Renal cortical epithelial cell (primary cell): ENCODE data around the gene NPIPB8. TPM values are rescaled to one million over a fixed set of nuclear protein-coding genes. Genes with fewer than 3 reads are reported as not detected.
"Not testable (repeated sequence)": the region's sequence is repeated elsewhere in the genome, so short reads cannot be mapped to it uniquely, and the experiment has no call there.

Source experiments
- DNase-seq: peaks from one replicate; pipeline ENCODE4 v3.0.0-alpha.2; 2011; ENCODE audit warnings: low read depth
- total RNA-seq: library from RNA; depleted of rRNA; stranded (reverse); fragments of >200 nt; gene quantifications from 2 replicates; pipeline ENCODE4 v1.2.3, GENCODE V29; 2014

The NPIPB8 gene
- total RNA-seq, 1 donor from 2014 or later = 0.05 TPM

DNA sequence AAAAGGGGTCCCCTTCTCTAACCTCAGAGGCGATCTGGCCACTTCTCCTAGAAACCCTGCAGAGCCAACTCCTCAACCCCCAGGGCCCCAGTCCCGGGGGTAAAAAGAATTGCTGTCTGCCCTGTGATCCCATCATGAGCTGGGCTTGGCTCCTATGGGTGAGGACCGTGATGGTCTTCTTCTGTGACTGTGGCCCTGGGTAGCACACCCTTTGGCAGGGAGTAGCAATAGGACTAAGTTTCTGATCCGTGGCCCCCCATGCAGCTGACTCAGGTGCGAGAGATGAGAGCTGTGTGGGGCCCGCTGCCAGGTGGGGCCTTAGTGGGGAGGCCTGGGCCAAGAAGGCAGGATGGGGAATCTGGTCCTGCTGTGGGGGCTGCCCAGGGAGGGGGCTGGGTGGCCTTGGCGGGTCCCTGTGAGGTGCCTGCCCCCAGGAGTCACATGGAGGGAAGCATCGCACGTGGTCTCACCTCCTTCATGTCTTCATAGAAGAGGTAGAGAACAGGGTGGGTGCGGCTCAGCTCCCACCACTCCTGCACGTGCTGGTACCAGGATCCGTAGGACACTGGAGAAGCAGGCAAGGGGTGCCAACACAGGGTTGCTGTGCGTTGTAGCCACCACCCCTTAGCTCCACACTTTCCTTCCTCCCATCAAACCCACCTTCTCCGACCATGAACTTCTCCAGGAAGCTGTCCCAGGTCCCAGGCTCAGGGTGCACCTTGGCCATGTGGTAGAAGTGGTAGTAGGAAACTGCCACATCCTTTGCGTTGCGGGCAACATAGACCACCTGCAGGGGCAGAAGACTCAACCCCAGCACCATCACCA, 31.4 kb upstream of the NPIPB8 start:
- DNase-seq = no peak

DNA sequence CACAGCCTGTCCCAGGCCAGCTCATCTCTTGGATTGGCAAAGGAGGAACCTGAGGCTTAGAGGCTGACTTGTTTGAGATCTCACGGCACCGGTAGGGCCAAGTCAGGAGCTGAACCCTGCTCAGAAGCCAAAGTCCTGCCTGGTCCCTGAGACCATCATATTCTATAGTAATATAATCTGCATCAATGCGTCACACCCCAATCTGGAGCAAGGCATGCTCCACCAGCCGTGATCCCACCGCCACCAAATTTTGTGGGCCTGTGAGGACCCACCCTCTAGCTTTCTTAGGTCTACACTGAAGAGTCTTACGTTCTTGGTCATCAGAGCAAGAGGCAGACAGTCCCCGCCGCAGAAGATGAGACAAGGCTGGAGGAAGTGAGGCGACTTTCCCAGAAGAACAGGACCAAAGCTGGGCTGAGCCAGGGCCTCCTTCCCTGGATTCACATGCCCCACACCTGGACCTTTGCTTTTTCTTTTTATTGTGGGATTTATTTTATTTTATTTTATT, 30.7 kb upstream of the NPIPB8 start:
- no peak for DNase-seq

DNA sequence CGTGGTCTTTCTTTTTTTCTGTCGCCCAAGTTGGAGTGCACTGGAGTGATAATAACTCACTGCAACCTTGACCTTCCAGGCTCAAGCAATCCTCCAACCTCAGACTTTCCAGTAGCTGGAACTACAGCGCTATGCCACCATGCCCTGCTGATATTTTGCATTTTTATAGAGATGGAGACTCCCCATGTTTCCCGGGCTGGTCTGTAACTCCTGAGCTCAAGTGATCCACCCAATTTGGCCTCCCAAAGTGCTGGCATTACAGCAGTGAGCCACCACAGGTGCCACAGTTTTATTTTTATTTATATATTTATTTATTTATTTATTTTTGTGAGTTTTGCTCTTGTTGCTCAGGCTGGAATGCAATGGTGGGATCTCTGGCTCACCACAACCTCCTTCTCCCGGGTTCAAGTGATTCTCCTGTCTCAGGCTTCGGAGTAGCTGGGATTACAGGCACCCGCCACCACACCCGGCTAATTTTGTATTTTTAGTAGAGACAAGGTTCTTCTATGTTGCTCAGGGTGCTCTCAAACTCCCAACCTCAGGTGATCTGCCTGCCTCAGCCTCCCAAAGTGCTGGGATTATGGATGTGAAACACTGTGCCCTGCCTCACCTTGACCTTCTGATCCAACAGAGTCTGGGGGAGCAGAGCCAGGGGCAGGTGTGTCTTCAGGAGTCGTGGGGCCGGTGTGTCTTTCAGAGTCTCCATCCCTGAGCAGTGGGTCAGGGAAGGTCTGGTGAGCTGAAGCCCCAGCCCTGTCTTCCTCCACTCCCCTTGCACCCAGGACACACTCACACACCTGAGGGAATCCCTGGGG, 30.0 kb upstream of the NPIPB8 start:
- not testable (repeated sequence) for DNase-seq

DNA sequence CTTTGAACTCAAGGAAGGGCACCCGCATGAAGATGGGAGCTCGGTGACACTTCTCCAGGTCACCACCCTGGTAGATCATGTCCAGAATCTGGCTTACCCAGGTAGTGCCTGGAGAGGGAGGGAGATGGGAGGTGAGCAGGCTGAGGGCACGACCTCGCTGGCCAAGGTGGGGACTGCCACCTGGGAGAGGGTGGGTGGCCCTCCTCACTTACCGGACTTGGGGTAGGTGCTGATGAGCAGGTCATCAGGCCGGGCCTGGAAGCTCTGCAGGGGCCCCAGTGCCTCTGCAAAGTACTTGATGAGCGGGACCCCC, 29.4 kb upstream of the NPIPB8 start:
- not testable (repeated sequence) for DNase-seq

DNA sequence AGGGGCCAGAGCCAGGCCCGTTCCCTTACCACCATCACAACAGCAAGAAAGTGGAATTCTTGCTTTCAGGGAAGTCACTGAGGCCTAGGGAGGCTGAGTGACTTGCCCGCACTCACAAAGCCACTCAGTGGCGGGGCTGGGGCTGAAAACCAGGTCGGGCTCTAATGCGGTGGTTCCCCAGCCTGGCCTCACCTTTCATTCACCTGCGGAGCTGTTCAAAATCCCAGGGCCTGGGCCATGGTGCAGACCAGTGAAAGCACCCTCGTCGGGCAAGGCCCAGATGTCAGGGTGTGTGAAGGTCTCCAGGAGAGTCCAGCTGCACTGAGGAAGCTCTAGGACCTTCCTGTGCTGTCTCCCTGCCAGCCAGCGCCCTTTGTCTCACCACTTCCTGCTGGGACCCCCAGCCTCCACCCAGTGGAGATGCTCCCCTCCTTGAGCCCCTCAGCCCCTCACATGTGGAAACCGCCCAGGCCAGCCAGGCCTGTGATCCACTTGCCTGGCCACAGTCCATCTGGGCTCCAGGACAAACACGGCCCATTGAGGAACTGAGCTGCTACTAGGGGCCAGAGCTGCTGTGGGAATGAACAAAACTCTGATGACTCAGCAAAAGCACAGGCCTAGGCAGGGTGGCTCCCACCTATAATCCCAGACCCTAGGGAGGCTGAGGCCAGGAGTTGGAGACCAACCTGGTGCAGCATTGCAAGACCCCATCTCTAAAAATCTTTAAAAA, 28.8 kb upstream of the NPIPB8 start:
- not testable (repeated sequence) for DNase-seq

DNA sequence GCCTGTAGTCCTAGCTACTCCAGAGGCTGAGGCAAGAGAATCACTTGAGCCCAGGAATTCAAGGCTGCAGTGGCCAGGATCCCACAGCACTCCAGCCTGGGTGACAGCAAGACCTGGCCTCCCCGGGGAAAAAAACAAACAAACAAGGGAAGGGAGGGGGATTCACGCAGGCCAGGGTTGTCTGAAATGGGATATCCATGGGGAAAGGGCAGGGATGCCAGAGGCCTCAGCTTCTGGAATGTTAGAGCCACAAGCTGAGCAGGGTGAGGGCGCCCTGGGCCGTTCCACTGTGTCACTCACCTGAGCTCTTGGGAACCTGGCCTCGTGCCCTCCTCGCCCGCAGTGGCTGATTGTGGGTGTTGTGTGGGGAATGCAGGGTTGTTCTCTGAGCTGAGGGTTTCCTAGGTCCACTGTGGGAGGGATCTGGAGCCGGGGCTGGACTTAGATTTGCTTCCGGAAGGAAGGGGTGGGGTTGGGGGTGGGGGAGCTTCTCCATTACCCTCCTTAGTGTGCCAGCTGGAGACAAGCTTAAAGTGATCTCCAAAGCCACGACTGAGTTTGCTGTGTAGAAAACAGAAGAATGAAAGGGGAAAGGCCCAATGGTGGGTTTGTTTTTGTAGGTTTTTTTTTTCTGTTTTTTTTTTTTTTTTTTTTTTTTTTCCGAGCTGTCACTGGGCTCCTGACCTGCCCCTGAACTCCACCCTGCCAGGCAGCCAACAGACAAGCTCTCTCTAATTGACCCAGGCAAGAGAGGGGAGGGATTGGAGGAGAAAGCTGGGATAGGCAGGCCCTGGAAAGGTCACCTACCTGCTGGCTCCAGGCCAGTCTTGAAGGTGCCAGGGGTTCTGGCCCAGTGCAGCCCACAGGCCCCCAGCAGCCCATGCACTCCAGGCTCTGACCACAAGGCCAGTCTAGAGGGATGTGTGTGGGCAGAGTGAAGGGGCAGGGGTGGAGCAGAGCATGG, 28.0 kb upstream of the NPIPB8 start, which contains the start of gene SULT1A1:
SULT1A1 (minus strand) TSS at position 414 of the 964 bp plus-strand sequence. CDS start 1,189 bp downstream, outside the sequence.
- peak; percentile 27 for DNase-seq

DNA sequence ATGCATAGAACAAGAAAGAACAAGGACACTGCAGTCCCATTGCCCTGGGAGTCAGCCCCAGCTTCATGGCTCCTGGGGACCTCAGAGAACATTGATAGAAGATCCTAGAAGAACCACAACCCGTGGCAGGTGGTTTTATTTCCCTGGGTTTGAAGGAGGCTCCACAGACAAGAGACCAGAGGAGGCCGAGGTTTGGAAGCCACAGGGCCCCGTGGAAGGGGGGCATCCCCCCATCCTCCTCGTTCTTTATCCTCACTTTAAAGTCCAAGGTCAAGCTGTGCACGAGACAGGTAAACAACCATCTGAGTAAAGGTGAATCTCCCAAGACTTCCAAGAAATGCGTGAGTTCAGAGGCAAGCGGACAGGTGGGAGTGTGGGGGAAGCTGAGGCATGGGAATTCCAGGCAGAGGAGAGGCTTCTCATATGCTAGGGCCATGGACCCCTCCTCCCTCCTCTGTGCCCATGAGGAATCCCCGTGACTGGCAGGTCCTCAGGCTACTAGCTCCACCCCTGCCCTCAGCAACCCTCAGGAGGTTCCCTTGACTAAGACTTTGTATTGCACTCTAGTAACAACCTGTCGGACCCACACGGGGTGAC, 27.2 kb upstream of the NPIPB8 start:
- no peak for DNase-seq

DNA sequence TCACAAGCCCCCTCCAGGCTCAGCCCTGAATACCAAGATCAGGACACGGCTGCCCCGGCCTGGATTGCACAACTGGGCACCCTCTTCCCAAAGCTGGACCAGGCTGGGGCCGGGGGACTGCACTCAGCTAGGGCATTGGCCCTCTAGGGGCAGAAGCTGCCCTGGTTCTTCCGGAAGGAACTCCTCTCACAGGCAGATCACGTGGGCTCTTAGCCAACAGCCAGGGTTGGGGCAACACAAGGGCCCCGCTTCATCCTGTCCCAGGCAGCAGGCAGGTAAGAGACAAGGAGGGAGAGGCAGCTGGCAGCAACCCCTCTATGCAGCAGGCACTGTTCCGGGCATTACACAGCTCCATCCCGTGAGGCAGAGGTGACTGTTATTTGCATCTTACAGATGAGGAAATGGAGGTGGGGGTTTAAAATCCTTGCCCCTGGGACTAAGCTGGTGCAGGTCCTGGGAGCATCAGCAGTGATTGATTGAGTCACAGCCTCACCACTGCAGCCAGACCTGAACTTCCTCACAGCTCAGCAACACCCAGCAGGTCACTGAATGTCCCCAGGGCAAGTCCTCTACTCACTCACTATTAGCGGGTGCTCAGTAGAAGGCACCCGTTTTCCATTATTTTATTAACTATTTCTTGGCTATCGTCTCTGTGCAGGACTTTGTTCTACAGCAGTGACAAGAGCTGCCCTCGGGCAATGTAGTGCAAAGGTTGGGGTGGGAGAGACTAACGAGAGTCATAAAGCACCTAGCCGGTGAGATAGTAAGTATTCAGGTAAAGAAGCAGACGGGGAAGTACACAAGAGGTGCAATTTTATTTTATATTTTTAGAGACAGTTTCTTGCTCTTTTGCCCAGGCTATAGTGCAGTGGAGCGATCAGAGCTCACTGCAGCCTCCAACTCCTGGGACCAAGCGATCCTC, 25.2 kb upstream of the NPIPB8 start:
- not testable (repeated sequence) for DNase-seq

DNA sequence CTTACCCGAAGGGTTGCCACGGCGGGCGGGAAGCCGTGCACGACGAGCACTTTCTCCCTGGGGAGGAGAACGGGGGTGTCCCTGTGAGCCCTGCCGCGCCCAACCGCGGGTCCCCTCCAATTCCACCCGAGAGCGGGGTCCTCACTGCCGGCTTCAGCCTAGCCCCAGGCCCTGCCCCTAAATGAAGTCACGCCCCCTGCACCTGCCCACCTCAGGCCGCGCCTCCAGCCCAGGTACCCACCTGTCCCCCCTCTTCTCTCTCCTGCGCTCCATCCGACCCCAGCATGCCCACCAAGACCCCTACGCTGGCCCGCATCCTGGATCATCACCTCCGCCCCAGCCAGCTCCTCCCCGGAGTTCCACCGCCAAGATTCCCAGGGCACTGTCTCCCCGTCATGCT, 24.0 kb upstream of the NPIPB8 start:
- not testable (repeated sequence) for DNase-seq

DNA sequence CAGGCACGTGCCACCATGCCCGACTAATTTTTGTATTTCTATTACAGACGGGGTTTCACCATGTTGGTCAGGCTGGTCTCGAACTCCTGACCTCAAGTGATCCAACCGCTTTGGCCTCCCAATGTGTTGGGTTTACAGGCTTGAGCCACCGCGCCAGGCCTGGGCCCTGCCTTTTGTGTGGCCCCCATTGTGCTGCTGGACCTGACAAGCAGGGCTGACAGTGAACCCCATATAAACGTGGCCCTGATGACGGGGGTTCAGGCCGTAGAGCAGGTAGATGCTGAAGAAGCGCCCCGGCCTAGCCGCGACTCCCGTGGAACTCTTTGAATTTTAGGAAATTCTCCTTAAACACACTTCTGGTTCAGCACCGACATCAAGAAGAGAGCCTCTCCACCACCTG, 23.3 kb upstream of the NPIPB8 start:
- not testable (repeated sequence) for DNase-seq

DNA sequence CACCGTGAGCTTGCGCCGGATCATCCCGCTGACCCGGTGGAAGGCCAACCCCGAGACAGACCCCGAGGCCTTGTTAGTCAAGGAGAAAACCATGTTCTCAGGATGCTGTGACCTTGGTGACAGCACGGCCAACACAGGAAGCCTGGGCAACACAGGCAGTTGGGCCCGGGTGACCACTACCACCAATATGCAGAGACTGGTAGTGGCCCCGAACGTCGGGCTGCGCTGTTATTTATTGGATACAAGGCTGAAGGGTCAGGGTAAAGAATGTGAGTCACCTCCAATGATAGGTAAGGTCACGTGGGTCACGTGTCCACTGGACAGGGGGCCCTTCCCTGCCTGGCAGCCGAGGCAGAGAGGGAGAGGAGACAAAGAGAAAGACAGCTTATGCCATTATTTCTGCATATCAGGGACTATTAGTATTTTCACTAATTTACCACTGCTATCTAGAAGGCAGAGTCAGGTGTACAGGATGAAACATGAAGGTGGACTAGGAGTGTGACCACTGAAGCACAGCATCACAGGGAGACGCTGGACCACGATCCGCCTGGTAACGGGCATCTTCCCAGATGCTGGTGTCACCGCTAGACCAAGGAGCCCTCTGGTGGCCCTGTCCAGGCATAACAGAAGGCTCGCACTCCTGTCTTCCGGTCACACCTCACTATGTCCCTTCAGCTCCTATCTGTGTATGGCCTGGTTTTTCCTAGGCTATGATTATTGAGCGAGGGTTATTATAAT, 22.2 kb upstream of the NPIPB8 start:
- peak; percentile 22 for DNase-seq

DNA sequence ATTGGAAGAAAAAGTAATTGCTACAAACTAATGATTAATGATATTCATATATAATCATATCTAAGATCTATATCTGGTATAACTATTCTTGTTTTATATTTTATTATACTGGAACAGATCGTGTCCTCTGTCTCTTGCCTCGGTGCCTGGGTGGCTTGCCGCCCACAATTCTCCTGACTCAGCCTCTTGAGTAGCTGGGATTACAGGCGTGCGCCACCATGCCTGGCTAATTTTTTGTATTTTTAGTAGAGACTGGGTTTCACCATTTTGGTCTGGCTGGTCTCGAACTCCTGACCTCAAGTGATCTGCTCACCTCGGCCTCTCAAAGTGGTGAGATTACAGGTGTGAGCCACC, 21.7 kb upstream of the NPIPB8 start:
- DNase-seq = not testable (repeated sequence)

DNA sequence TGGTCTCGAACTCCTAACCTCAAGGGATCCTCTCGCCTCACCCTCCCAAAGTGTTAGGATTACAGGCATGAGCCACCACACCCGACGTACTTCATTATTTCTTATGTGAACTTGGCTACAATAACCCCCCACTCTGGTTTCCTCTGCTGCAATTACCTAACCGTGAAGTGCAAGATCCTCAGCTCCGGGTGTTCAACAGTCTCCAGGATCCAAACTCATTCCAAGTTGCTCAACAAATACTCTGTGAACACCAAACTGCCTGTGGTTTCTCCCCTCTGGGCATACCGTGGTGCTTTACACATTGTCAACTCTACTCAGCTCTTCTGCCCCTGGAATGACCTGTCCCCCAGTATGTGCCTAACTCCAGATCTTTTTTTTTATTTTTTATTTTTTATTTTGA, 21.2 kb upstream of the NPIPB8 start:
- DNase-seq = peak; percentile 8

DNA sequence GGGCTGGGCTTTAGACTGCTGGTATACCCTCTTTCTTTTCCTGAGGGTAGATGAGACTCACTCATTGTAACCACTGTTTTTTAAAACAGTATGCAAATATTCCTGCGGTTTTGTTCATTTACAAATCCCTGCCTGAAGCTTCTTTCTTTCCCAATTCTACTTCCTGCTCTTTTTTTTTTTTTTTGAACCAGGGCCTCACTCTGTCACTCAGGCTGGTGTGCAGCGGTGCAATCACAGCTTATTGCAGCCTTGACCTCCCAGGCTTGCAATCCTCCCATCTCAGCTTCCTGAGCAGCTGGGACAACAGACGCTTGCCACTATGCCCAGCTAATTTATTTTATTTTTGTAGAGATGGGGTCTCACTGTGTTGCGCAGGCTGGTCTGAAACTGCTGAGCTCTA, 20.0 kb upstream of the NPIPB8 start:
- peak; percentile 73 for DNase-seq

DNA sequence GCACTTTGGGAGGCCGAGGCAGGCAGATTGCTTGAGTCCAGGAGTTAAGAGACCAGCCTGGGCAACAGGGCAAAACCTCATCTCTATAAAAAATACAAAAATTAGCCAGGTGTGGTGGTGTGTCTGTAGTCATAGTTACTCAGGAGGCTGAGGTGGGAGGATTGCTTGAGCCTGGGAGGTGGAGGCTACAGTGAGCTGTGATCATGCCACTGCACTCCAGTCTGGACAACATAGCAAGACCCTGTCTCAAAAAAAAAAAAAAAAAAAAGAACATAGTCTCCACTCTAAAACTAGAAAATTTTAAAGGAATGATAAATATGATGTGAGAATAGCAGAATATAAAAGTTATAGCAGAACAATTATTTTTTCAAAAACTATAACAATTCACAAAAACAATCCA, 17.5 kb upstream of the NPIPB8 start:
- not testable (repeated sequence) for DNase-seq

DNA sequence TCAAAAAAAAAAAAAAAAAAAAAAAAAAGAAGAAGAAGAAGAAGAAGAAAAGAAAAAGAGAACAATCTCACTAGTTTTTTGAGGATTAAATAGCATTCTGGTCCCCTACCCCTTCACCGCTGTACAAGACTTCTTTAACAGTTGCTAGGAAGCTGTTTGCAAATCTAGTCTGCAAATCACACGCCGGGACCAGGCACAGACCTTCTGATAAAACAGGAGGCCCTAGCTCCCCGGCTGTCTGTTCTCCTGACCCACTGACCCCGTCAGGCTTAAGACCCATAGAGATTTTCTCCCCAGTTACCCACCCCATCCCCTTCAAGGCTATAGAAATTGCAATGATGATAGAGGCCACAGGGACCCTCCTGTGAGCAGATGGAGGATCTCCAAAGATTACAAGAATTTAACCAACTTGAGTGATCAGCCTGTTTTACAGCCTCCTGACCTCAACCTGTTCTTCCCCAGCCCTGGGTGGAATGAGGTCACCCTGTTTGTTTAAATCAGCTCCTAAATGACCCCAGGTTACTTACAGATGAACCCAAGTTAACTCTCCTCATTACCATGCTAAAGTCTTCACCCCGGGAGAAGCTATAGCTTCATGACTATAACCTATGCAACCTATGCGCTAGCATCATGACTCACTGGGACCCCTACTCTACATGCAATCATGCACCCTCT, 16.2 kb upstream of the NPIPB8 start:
- no peak for DNase-seq

DNA sequence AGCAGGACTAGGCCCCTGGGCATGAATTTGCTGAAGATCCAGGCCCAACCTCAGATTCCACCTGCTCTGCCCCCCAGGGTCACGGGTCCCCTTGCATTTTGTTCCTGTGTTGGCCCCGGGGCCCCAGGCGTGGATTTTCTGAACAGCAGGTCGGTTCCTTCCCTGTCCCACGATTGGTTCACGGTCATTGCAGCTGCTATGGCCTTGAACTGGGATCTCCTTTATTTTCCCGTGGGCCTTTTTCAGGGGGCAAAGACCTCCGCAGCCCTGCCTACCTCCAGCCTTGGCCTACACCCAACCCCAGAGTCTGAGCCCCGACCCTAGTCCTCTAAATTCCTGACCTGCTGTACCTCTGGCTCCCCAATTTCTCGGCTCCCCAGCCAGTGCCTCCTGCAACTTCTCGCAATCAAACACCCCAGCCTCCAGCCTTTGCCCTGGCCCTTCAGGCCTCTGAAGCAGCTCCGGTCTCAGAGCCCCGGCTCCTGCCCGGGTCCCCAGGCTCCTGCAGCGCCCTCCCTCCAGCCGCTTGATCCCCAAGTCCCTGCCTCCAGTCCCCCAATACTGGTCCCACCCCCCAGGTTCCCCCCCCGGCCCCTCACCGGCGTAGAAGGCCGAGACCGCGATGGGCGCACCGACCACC, 15.2 kb upstream of the NPIPB8 start:
- DNase-seq = not testable (repeated sequence)
